Measurements from ENCODE around the gene DLX4. TPM values are rescaled to one million over a fixed set of nuclear protein-coding genes. Genes with fewer than 3 reads are reported as not detected.

The DLX4 gene
- total RNA-seq, 1 donor from 2014 or later: not detected

GRCh38 chr17:49955157-49955556 lies 13.8 kb upstream of the DLX4 start:
- DNase-seq (ENCODE audit: low spot score in 2 of 2): no peak
- Histone ChIP-seq H3K27ac (no peak overlapping the region), H3K36me3 (no peaks in the 10 kb centered on the region), H3K4me3 (no peak overlapping the region), H3K27me3 (no peaks in the 10 kb centered on the region), H3K9me3 (no peaks in the 10 kb centered on the region), H3K4me1 (no peaks in the 10 kb centered on the region)
- intact Hi-C loops (cut with DNase I): no loop called here
- no peak for TF ChIP-seq CTCF (IDR thresholded peaks at IDR 0.05)

GRCh38 chr17:49956780-49957179 lies 12.2 kb upstream of the DLX4 start:
- Histone ChIP-seq H3K36me3 (no peaks in the 10 kb centered on the region), H3K4me3 (no peak overlapping the region), H3K4me1 (no peaks in the 10 kb centered on the region), H3K27me3 (no peaks in the 10 kb centered on the region), H3K9me3 (no peaks in the 10 kb centered on the region), H3K27ac (no peak overlapping the region)
- no peak for TF ChIP-seq CTCF (IDR thresholded peaks at IDR 0.05)
- no peak for DNase-seq (ENCODE audit: low spot score in 2 of 2)
- intact Hi-C loops (cut with DNase I): no loop called here

- intact Hi-C loops (cut with DNase I): no loop called here
- H3K27ac ChIP-seq: no peak overlapping the region
- no peak for DNase-seq (ENCODE audit: low spot score in 2 of 2)
- no peaks in the 10 kb centered on the region for H3K36me3 ChIP-seq
- no peaks in the 10 kb centered on the region for H3K27me3 ChIP-seq
- no peak for TF ChIP-seq CTCF (IDR thresholded peaks at IDR 0.05)
- no peaks in the 10 kb centered on the region for H3K9me3 ChIP-seq
- no peaks in the 10 kb centered on the region for H3K4me1 ChIP-seq
- H3K4me3 ChIP-seq: no peak overlapping the region
These were observed 11.6 kb upstream of the DLX4 start for GRCh38 chr17:49957350-49957749.

- intact Hi-C loops (cut with DNase I): no loop called here
- peaks cover under 1% of the 10 kb centered on the region in 2 donors for H3K4me1 ChIP-seq
- H3K36me3 ChIP-seq: no peaks in the 10 kb centered on the region
- H3K27me3 ChIP-seq: peaks cover 7% of the 10 kb centered on the region
- H3K4me3 ChIP-seq: no peak overlapping the region
- H3K9me3 ChIP-seq: no peaks in the 10 kb centered on the region
- TF ChIP-seq CTCF (IDR thresholded peaks at IDR 0.05): no peak
- no peak overlapping the region for H3K27ac ChIP-seq
- no peak for DNase-seq (ENCODE audit: low spot score in 2 of 2)
These were observed 10.3 kb upstream of the DLX4 start for GRCh38 chr17:49958723-49959122.

GRCh38 chr17:49959183-49959935 lies 9.6 kb upstream of the DLX4 start:
- Histone ChIP-seq H3K27me3 (peaks cover 13% of the 10 kb centered on the region), H3K27ac (no peak overlapping the region), H3K4me3 (no peak overlapping the region), H3K36me3 (no peaks in the 10 kb centered on the region), H3K4me1 (peaks cover 7% of the 10 kb centered on the region in 2 donors), H3K9me3 (no peaks in the 10 kb centered on the region)
- no peak for TF ChIP-seq CTCF (IDR thresholded peaks at IDR 0.05)
- no peak for DNase-seq (ENCODE audit: low spot score in 2 of 2)
- intact Hi-C loops (cut with DNase I): no loop called here

Measured in ascending aorta (tissue), 2 donors.